ENCODE results near the gene CCDC182.

- TF ChIP-seq CTCF (IDR thresholded peaks at IDR 0.05) (no peak), SMC3 (IDR thresholded peaks at IDR 0.05; ENCODE audit: low read depth, low read length) (no peak), RCOR1 (IDR thresholded peaks at IDR 0.05; ENCODE audit: low read length) (no peak), POLR2AphosphoS5 (IDR thresholded peaks at IDR 0.05; ENCODE audit: low read depth, low read length) (no peak), EZH2phosphoT487 (IDR thresholded peaks at IDR 0.05; ENCODE audit: borderline replicate concordance, low read depth) (no peak), RAD21 (IDR thresholded peaks at IDR 0.05; ENCODE audit: low read length) (no peak), NRF1 (IDR thresholded peaks at IDR 0.05; ENCODE audit: low read depth, low read length) (no peak), GABPA (IDR thresholded peaks at IDR 0.05; ENCODE audit: low read depth) (no peak), MEF2A (IDR thresholded peaks at IDR 0.05; ENCODE audit: borderline replicate concordance, low read depth) (no peak), GATA2 (CRISPR knock-in tag; IDR thresholded peaks at IDR 0.05) (no peak)
- TF ChIP-seq, protein P1, sequence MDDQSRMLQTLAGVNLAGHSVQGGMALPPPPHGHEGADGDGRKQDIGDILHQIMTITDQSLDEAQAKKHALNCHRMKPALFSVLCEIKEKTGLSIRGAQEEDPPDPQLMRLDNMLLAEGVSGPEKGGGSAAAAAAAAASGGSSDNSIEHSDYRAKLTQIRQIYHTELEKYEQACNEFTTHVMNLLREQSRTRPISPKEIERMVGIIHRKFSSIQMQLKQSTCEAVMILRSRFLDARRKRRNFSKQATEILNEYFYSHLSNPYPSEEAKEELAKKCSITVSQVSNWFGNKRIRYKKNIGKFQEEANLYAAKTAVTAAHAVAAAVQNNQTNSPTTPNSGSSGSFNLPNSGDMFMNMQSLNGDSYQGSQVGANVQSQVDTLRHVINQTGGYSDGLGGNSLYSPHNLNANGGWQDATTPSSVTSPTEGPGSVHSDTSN (IDR thresholded peaks at IDR 0.05): no peak
Observed at GRCh38 chr17:57776366-57776765, 31.3 kb upstream of the CCDC182 start.

All from SK-N-SH (cell line).